Mucosa of descending colon (tissue), 3 donors: ENCODE data around the gene NAT8L. TPM values are rescaled to one million over a fixed set of nuclear protein-coding genes. Genes with fewer than 3 reads are reported as not detected.
A peak's percentile ranks its signal among the peaks of the same experiment; 100 is the strongest.
"Not testable (repeated sequence)": the region's sequence is repeated elsewhere in the genome, so short reads cannot be mapped to it uniquely, and the experiment has no call there.

Experiments used
- ATAC-seq: fragments of 200-7000 bp; cut with Tn5 transposase; one replicate; pipeline ENCODE4 v1.9.1; 2020; ENCODE audit warnings: mild to moderate bottlenecking, moderate library complexity
- DNase-seq, 3 donors: peaks; one replicate each; pipeline ENCODE4 v3.0.0-alpha.2; 2020
- H3K36me3 ChIP-seq: fragments of 200-600 bp; one replicate; pipeline ENCODE4 v1.8.0; 2021; ENCODE audit warnings: low read depth, mild to moderate bottlenecking
- H3K4me1 ChIP-seq: fragments of 200-600 bp; one replicate; pipeline ENCODE4 v1.8.0; 2021; ENCODE audit warnings: low read depth, mild to moderate bottlenecking
- H3K4me3 ChIP-seq: fragments of 200-600 bp; one replicate; pipeline ENCODE4 v1.8.0; 2021; ENCODE audit warnings: mild to moderate bottlenecking
- H3K9me3 ChIP-seq: fragments of 200-600 bp; one replicate; pipeline ENCODE4 v1.8.0; 2021; ENCODE audit warnings: mild to moderate bottlenecking
- CTCF ChIP-seq: fragments of 200-600 bp; IDR thresholded peaks from one replicate; pipeline ENCODE4 v1.8.0; 2022; ENCODE audit warnings: antibody characterized with exemption, mild to moderate bottlenecking
- intact Hi-C, 2 donors: fragments of 100-400 bp; cut with DNase I in 1 of 2; cut with micrococcal nuclease in 1 of 2; formaldehyde crosslinking; loops; one replicate each; pipeline versions ENCODE4 v1.11.0 to v1.11.1; 2022; cut with DNase I, micrococcal nuclease
- total RNA-seq, 3 donors: library from RNA; stranded (reverse); fragmentation: NEBNext Ultra II Directional in 2 of 3; extraction: Animal tissue kit (Norgen Biotek cat#: 25700) in 2 of 3; gene quantifications; one replicate each; pipeline versions ENCODE4 v1.2.1 to v1.2.4, GENCODE V29; 2021 to 2023
- donor health status: DM: no; HTN: no; CAD: no; lungs with moderate emphysema.
- donor health status: DM: no; HTN: no; CAD: no.
- donor health status: DM: no; HTN: yes; CAD: no.

The NAT8L gene
- total RNA-seq, 3 donors from 2014 or later, result 0.24 to 0.66 (median 0.26) TPM

- ATAC-seq (no peak), DNase-seq (no peak)
- Histone ChIP-seq H3K36me3 (no peaks in the 10 kb centered on the region), H3K4me3 (no peak overlapping the region), H3K9me3 (no peaks in the 10 kb centered on the region), H3K4me1 (peaks cover 3% of the 10 kb centered on the region)
- TF ChIP-seq CTCF, result no peak
- intact Hi-C loops, result no loop called here
Measured at GRCh38 chr4:2025817-2026216, 33.3 kb upstream of the NAT8L start.

GRCh38 chr4:2027120-2027519 lies 32.0 kb upstream of the NAT8L start:
- ATAC-seq, result not testable (repeated sequence)

GRCh38 chr4:2031161-2031560 lies 28.0 kb upstream of the NAT8L start:
- H3K9me3 ChIP-seq, DNase-seq, ATAC-seq, intact Hi-C loops, H3K4me1 ChIP-seq, H3K36me3 ChIP-seq, H3K4me3 ChIP-seq: not testable (repeated sequence)

More at GRCh38 chr4:2027120-2027519, 32.0 kb upstream of the NAT8L start:
- H3K4me3 ChIP-seq, H3K9me3 ChIP-seq, H3K36me3 ChIP-seq, intact Hi-C loops, H3K4me1 ChIP-seq, DNase-seq: not testable (repeated sequence)

GRCh38 chr4:2036327-2036726 lies 22.8 kb upstream of the NAT8L start:
- Histone ChIP-seq H3K9me3 (no peaks in the 10 kb centered on the region), H3K36me3 (no peaks in the 10 kb centered on the region), H3K4me3 (no peak overlapping the region), H3K4me1 (peaks cover 16% of the 10 kb centered on the region)
- intact Hi-C loops, result no loop called here
- DNase-seq (peak; percentile 78 to 87 (median 80)), ATAC-seq (peak; percentile 95)
- TF ChIP-seq CTCF, result no peak

GRCh38 chr4:2036866-2037265 lies 22.3 kb upstream of the NAT8L start:
- Histone ChIP-seq H3K4me3 (no peak overlapping the region), H3K36me3 (no peaks in the 10 kb centered on the region), H3K9me3 (no peaks in the 10 kb centered on the region), H3K4me1 (peaks cover 17% of the 10 kb centered on the region)
- no peak for TF ChIP-seq CTCF
- ATAC-seq (peak; percentile 80), DNase-seq (peak; percentile 66 to 77 (median 73))
- intact Hi-C loops, result no loop called here

GRCh38 chr4:2040391-2041238 lies 18.5 kb upstream of the NAT8L start:
- intact Hi-C loops, result no loop called here
- no peaks in the 10 kb centered on the region for H3K36me3 ChIP-seq
- H3K4me3 ChIP-seq, result no peak overlapping the region
- TF ChIP-seq CTCF, result no peak
- no peaks in the 10 kb centered on the region for H3K9me3 ChIP-seq
- DNase-seq (peak in 1 of 3 donors; percentile 37), ATAC-seq (no peak)
- H3K4me1 ChIP-seq, result peaks cover 13% of the 10 kb centered on the region
